Measurements from ENCODE around the gene PRPF38A.

PRPF38A gene

DNA sequence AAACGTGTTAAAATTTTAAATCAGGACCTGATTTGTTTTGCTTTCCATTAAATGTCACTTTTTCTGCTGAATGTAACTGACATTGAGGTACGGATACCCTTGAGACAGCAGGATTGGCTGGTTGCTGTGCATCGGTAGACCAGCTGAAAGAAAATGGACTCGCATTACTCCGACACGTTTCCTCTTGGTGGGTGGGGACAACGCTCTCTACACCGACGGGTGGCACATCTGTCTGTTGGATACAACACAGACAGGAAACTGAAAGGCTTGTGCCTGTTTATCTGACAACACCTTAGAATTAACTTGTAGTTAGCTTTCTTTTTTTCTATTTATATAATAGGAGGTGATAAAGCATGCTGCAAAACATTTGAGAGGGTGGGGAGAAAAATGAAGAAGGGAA, 19.4 kb downstream of the PRPF38A start:
- H3K4me2 ChIP-seq (ENCODE audit: low read length), result no peak overlapping the region
- TF ChIP-seq, protein P1, sequence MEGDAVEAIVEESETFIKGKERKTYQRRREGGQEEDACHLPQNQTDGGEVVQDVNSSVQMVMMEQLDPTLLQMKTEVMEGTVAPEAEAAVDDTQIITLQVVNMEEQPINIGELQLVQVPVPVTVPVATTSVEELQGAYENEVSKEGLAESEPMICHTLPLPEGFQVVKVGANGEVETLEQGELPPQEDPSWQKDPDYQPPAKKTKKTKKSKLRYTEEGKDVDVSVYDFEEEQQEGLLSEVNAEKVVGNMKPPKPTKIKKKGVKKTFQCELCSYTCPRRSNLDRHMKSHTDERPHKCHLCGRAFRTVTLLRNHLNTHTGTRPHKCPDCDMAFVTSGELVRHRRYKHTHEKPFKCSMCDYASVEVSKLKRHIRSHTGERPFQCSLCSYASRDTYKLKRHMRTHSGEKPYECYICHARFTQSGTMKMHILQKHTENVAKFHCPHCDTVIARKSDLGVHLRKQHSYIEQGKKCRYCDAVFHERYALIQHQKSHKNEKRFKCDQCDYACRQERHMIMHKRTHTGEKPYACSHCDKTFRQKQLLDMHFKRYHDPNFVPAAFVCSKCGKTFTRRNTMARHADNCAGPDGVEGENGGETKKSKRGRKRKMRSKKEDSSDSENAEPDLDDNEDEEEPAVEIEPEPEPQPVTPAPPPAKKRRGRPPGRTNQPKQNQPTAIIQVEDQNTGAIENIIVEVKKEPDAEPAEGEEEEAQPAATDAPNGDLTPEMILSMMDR (IDR thresholded peaks at IDR 0.05; ENCODE audit: low read depth, low read length, poor library complexity, severe bottlenecking), result no peak
- TF ChIP-seq EZH2phosphoT487 (IDR thresholded peaks at IDR 0.05; ENCODE audit: borderline replicate concordance, low read length), result no peak
- H3K27ac ChIP-seq (ENCODE audit: low read depth, low read length), result no peak overlapping the region
- H3K9me3 ChIP-seq (ENCODE audit: control insufficient read depth, insufficient read depth, low read length), result no peaks in the 10 kb centered on the region
- no peaks in the 10 kb centered on the region for H3K27me3 ChIP-seq (ENCODE audit: control insufficient read depth, low read length)
- no peaks in the 10 kb centered on the region for H3K9me2 ChIP-seq (replicated peaks; ENCODE audit: control insufficient read depth, low read length)
- no peaks in the 10 kb centered on the region for H4K20me1 ChIP-seq (ENCODE audit: control insufficient read depth, insufficient read depth, low read depth, low read length)
- H3K36me3 ChIP-seq (ENCODE audit: control insufficient read depth, low read length), result peaks cover 66% of the 10 kb centered on the region
- peaks cover 6% of the 10 kb centered on the region; the same call in 1 of the 2 replicates for H3K4me1 ChIP-seq (ENCODE audit: control insufficient read depth, low read length)
- H3K4me3 ChIP-seq (ENCODE audit: low read length), result no peak overlapping the region
- no peaks in the 10 kb centered on the region for H3K79me2 ChIP-seq (ENCODE audit: control insufficient read depth, low read length)
- peaks cover 31% of the 10 kb centered on the region for H3F3A ChIP-seq (ENCODE audit: control insufficient read depth, insufficient read depth)

DNA sequence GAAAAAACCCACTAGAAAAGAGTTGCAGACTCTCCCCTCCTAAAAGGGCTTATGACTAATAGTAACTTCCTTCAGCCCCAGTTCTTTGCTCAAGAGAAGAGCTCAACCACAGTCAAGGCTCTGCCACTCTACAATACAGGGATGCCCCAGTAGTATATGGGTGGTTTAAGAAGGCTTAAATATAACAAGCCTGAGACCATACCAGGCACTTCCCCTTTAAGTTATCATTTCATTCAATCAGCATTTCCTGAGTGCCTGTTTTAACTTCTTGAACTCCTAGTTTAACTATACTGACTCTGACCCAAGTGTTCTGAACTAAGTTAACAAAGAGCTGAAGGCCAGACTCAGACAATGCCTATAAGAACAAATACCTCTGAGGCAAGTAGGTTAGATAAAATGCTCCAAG, 19.8 kb downstream of the PRPF38A start:
- Histone ChIP-seq H4K20me1 (ENCODE audit: control insufficient read depth, insufficient read depth, low read depth, low read length) (no peaks in the 10 kb centered on the region), H3K79me2 (ENCODE audit: control insufficient read depth, low read length) (no peaks in the 10 kb centered on the region), H3F3A (ENCODE audit: control insufficient read depth, insufficient read depth) (peaks cover 31% of the 10 kb centered on the region), H3K36me3 (ENCODE audit: control insufficient read depth, low read length) (peaks cover 63% of the 10 kb centered on the region), H3K4me3 (ENCODE audit: low read length) (no peak overlapping the region), H3K27me3 (ENCODE audit: control insufficient read depth, low read length) (no peaks in the 10 kb centered on the region), H3K4me2 (ENCODE audit: low read length) (no peak overlapping the region), H3K4me1 (ENCODE audit: control insufficient read depth, low read length) (peaks cover 6% of the 10 kb centered on the region; the same call in 1 of the 2 replicates), H3K9me2 (replicated peaks; ENCODE audit: control insufficient read depth, low read length) (no peaks in the 10 kb centered on the region), H3K9me3 (ENCODE audit: control insufficient read depth, insufficient read depth, low read length) (no peaks in the 10 kb centered on the region), H3K27ac (ENCODE audit: low read depth, low read length) (no peak overlapping the region)
- TF ChIP-seq, protein P1 (IDR thresholded peaks at IDR 0.05; ENCODE audit: low read depth, low read length, poor library complexity, severe bottlenecking), result no peak
- TF ChIP-seq EZH2phosphoT487 (IDR thresholded peaks at IDR 0.05; ENCODE audit: borderline replicate concordance, low read length), result no peak

DNA sequence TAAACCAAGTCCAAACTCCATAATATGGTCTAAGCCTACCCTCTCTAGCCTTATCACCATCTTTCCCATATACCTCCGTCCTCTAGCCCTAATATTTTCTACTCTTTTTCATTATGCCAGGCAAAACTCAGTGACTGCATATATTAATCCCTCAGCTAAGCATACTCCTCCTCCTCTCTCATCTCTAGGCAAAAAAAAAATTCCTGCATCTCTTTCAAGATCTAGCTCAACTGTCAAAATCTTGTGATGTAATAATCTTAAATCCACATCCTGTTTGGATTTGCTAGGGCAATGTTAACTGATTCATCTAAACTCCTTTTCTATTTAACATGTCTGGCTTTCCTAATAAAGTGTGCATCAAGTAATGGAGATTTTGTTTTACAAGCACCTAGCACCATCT, 20.4 kb downstream of the PRPF38A start:
- no peaks in the 10 kb centered on the region for H3K9me3 ChIP-seq (ENCODE audit: control insufficient read depth, insufficient read depth, low read length)

More for the DNA sequence above, 20.4 kb downstream of the PRPF38A start:
- Histone ChIP-seq H3F3A (ENCODE audit: control insufficient read depth, insufficient read depth) (peaks cover 31% of the 10 kb centered on the region), H3K9me2 (replicated peaks; ENCODE audit: control insufficient read depth, low read length) (no peaks in the 10 kb centered on the region), H3K27me3 (ENCODE audit: control insufficient read depth, low read length) (no peaks in the 10 kb centered on the region), H3K4me3 (ENCODE audit: low read length) (no peak overlapping the region), H3K4me1 (ENCODE audit: control insufficient read depth, low read length) (peaks cover 6% of the 10 kb centered on the region; the same call in 1 of the 2 replicates), H3K27ac (ENCODE audit: low read depth, low read length) (no peak overlapping the region), H3K36me3 (ENCODE audit: control insufficient read depth, low read length) (peaks cover 60% of the 10 kb centered on the region), H3K4me2 (ENCODE audit: low read length) (no peak overlapping the region), H4K20me1 (ENCODE audit: control insufficient read depth, insufficient read depth, low read depth, low read length) (no peaks in the 10 kb centered on the region), H3K79me2 (ENCODE audit: control insufficient read depth, low read length) (no peaks in the 10 kb centered on the region)
- no peak for TF ChIP-seq EZH2phosphoT487 (IDR thresholded peaks at IDR 0.05; ENCODE audit: borderline replicate concordance, low read length)
- TF ChIP-seq, protein P1 (IDR thresholded peaks at IDR 0.05; ENCODE audit: low read depth, low read length, poor library complexity, severe bottlenecking), result no peak
